Colon (tissue), 2 donors: Measurements from ENCODE around the gene ACHE.
"Not testable (repeated sequence)": the region's sequence is repeated elsewhere in the genome, so short reads cannot be mapped to it uniquely, and the experiment has no call there.

Experiments
- FAIRE-seq: peaks from 2 replicates; lab custom pipeline; 2012; peaks lifted over from hg19 to GRCh38; lab: Jason Lieb, UNC
- donor health status: control.
- donor health status: control.

Gene ACHE

DNA sequence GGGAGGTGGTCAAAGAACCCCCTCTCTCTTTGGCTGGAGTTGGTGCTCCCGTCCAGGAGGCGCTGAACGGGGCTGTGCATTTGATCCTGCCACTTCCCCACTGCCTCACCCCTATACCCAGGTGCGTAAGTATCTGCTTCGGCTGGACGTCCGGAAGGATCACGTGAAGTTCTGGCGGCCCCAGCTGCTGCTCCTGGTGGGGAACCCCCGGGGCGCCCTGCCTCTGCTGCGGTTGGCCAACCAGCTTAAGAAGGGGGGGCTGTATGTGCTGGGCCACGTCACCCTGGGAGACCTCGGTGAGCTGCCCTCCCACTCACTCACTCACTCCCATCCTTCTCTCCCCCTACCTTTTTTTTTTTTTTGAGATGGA lies 34.1 kb downstream of the ACHE start:
- no peak for FAIRE-seq

DNA sequence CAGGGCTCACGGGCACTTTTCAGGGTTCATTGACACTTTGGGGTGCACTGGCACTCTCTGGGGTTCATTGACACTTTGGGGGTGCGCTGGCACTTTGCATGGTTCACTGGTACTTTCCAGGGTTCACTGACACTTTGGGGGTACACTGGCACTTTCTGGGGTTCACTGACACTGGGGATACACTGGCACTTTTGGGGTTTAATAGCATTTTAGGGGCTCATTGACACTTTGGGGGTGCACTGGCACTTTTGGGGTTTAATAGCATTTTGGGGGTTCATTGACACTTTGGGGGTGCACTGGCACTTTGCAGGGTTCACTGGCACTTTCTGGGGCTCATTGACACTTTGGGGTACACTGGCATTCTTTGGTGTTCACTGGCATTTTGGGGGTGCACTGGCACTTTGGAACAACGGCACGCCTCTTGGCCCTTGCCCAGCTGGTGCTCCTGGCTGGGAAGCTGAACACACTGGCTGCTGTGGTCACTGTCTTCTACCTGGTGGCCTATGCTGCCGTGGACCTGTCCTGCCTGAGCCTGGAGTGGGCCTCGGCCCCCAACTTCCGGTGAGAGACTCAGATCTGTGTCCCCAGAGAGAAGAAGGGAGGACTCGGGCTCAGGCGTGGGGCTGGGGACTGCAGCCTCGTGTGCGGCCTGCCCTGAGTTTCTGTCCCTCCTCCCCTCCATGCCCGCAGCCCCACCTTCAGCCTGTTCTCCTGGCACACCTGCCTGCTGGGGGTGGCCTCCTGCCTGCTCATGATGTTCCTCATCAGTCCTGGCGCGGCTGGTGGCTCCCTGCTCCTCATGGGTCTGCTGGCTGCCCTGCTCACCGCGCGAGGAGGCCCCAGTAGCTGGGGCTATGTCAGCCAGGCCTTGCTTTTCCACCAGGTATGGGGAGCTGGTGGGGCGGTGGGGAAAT lies 34.7 kb downstream of the ACHE start:
- FAIRE-seq = no peak

DNA sequence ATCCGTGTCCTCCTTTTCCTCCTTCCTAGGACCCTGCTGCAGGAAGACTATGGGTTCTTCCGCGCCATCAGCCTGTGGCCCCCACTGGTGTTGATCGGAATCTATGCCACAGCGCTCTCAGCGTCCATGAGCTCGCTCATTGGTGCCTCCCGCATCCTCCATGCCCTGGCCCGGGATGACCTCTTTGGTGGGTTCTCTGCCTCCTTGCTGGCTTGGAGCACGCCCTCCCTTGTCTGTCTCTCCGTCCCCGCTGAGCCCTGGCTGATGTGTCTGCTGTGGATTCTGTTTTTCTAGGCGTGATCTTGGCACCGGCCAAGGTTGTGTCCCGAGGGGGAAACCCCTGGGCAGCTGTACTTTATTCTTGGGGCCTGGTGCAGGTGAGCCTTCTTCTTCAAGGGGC lies 35.8 kb downstream of the ACHE start:
- FAIRE-seq = no peak

DNA sequence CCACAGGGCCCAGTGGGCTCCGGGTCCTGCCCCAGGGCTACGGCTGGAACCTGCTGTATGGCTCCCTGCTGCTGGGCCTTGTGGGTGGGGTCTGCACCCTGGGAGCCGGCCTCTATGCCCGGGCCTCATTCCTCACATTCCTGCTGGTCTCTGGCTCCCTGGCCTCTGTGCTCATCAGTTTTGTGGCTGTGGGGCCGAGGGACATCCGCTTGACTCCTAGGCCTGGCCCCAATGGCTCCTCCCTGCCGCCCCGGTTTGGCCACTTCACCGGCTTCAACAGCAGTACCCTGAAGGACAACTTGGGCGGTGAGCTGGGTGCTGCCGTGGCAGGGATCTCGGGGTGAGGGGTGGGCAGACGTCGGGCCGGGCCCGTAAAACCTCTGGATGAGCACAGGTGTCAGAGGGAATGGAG lies 38.8 kb downstream of the ACHE start:
- no peak for FAIRE-seq

DNA sequence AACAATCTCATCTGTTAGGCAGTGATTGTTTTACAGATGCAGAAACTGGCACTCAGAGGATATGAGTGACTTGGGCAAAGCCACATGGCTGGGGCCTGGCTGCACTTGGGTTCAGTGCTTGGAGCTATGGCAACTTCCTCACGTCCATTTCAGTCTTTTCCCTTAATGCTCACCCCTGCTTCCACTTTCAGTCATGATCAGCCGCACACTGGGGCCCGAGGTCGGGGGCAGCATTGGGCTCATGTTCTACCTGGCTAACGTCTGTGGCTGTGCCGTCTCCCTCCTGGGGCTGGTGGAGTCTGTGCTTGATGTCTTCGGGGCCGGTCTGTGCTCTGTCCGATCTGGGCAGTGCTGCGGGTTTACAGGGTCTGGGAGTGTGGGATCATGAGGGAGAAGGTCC lies 40.2 kb downstream of the ACHE start:
- FAIRE-seq = no peak

DNA sequence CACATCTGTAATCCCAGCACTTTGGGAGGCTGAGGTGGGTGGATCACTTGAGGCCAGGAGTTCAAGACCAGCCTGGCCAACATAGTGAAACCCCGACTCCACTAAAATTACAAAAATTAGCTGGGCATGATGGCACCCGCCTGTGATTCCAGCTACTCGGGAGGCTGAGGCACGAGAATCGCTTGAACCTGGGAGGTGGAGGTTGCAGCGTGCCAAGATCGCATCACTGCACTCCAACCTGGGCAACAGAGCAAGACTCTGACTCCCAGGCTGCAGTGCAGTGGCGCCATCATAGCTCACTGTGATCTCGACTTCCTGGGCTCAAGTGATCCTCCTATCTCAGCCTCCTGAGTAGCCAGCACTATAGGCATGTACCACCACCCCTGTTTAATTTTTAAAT lies 40.8 kb downstream of the ACHE start:
- not testable (repeated sequence) for FAIRE-seq

DNA sequence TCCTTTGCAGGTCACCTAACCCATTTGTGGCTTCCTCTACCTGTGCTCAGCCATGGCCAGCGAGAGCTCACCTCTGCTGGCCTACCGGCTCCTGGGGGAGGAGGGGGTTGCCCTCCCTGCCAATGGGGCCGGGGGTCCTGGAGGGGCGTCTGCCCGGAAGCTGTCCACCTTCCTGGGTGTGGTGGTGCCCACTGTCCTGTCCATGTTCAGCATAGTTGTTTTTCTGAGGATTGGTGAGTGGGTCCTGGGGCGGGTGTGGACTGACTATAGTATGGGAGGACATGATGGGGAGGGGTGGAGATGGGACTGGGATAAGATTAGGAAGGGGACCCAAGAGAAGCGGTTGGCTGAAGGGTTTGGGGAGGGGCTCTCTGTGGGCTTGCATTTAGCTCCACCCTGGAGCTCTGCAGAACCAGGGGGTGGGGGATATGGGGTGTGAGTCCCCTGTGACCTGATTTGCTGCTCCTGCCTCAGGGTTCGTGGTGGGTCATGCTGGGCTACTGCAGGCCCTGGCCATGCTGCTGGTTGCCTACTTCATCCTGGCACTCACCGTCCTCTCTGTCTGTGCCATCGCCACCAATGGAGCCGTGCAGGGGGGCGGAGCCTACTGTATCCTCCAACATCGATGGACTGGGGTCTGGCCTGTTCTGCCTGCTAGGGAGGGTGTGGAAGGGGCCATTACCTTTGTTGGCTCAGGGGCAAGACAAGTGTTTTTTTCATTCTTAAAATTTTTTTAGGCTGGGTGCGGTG lies 41.4 kb downstream of the ACHE start:
- FAIRE-seq = no peak

DNA sequence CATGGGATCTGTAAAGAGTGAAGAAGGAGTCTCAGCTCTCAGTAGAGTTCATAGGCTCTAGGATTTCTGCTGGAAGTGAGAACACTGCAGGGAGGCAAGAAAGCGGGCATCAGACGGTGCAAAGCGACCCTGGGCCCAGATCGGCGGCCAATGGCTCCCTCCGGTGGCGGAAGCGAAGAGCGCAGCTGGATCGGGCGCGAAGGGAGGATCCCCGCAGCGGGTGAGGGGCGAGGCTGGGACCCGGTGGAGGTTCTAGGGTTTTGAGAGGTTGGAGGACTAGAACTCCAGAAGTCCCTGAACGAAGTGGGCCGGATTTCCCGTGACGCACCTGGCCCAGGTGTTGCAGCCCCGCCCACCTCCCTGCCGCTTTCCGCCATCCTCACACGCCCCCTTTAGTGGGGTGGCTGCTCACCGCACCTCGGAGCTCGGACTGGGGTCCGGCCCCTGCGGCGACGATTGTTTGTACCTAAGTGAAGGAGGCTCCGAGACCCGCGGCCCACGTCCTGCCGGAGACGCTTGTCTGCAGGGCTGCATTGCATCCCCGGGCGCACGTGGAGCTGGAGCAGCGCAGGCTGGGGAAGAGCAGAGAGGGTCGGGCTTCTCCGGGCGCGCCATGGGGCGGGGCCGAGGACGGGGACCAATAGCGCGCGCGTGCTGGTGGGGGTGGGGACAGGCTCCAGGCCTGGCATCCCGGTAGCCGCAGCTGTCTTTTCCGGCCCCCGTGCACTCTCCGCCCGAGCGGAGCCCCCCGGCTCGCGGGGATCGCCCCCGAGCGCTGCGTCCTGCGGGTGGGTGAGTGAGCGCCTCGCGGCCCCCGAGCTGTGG lies 43.4 kb downstream of the ACHE start, which contains the start of gene SLC12A9:
TSS of gene SLC12A9 (plus strand) at position 666 of the 825 bp plus-strand sequence. CDS start 1,485 bp downstream, outside the sequence.
- FAIRE-seq = no peak

DNA sequence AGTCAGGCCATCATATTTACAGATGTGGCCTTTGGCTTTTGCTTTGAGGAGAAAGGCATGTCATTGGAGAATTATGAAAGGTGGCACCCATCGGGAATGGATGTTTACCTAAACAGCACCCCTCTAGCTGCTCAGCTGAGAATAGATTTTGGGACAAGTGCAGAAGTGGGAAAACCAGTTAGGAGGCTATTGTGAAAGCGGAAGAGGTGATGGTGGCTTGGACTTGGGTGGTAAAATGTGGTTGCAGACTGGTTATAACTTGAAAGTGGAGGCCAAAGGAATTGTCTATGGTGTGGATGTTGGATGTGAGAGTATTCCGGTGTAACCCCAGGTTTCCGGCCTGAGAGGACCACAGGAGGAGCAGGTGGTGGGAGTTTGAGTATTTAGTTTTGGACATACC lies 48.3 kb downstream of the ACHE start:
- FAIRE-seq = no peak

DNA sequence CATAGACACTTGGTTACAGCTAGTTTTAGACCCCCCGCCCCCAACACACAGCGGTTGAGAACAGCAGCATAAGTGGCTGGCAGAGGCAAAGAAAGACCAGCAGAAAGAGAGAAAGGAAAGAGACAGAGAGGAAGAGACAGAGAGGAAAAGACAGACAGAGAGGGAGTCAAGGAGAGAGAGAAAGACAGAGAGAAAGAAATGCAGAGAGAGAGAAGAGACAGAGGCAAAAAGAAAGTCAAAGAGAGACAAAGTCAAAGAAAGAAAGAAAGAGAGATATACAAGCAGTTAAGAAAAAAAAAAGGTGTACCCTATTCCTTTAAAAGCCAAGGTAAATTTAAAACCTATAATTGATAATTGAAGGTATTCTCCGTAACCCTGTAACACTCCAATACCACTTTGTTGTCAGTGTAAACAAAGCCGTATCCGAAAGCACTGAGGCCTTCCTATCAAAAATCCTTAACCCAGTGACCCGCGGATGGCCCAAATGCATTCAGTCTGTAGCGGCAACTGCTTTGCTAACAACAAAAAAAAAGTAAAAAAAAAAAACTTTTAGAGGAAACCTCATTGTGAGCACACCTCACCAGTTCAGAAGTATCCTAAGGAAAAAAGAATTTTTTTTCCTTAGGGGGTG lies 55.1 kb downstream of the ACHE start:
- no peak for FAIRE-seq
